Effector memory CD8-positive, alpha-beta T cell (primary cell): Measurements from ENCODE around the gene HRH1.
"Not testable (repeated sequence)": the region's sequence is repeated elsewhere in the genome, so short reads cannot be mapped to it uniquely, and the experiment has no call there.

ENCODE experiments used
- ATAC-seq: fragments of 150-1000 bp; cut with Tn5 transposase; replicated peaks from 2 replicates; pipeline ENCODE4 v1.10.0; 2021; ENCODE audit warnings: mild to moderate bottlenecking, moderate library complexity
- DNase-seq, 3 experiments: peaks; one replicate each; pipeline ENCODE4 v3.0.0; 2021
- H3K27ac Mint-ChIP-seq, 2 donors: one replicate each; pipeline ENCODE4 v1.8.0; 2022; ENCODE audit warnings: mild to moderate bottlenecking in 2 of 2, mixed read lengths in 2 of 2, moderate library complexity in 2 of 2
- H3K27me3 Mint-ChIP-seq, 2 donors: one replicate each; pipeline ENCODE4 v1.8.0; 2022; ENCODE audit warnings: mixed read lengths in 2 of 2
- H3K36me3 Mint-ChIP-seq: one replicate; pipeline ENCODE4 v1.8.0; 2022; ENCODE audit warnings: mild to moderate bottlenecking, moderate library complexity, mixed read lengths; ENCODE audit not compliant: insufficient read depth
- H3K4me1 Mint-ChIP-seq, 2 donors: one replicate each; pipeline ENCODE4 v1.8.0; 2022; ENCODE audit warnings: low read depth in 2 of 2, mixed read lengths in 2 of 2
- H3K4me3 Mint-ChIP-seq, 2 donors: one replicate each; pipeline ENCODE4 v1.8.0; 2022; ENCODE audit warnings: mild to moderate bottlenecking in 2 of 2, mixed read lengths in 2 of 2, moderate library complexity in 2 of 2
- H3K9me3 Mint-ChIP-seq, 2 donors: one replicate each; pipeline ENCODE4 v1.8.0; 2022; ENCODE audit warnings: mixed read lengths in 2 of 2

HRH1 gene

DNA sequence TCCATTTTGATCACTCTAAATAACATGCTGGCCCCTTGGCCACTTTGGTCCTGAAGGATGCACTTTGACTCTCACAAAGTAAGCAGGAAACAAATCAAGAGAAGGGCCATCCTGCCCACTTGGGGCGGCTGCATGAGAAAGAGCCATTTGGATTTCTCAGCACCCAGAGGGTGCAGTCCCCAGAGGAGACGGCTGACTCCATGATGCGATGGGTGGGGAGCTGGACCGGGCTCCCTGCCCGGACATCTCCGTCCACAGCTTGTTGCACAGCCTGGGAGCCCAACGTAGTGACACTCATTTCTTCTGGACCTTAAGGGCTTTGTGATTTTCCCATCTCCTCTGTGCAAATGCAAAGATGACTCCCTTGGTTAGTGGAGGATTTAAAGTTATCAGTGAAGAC lies 4.0 kb upstream of the HRH1 start:
- no peaks in the 10 kb centered on the region for H3K9me3 Mint-ChIP-seq
- peaks cover 59 to 99% of the 10 kb centered on the region in 2 donors for H3K27me3 Mint-ChIP-seq
- peaks cover 0 to 2% of the 10 kb centered on the region in 2 donors for H3K4me1 Mint-ChIP-seq
- no peak for ATAC-seq
- peaks cover 3% of the 10 kb centered on the region for H3K36me3 Mint-ChIP-seq
- H3K4me3 Mint-ChIP-seq: no peak overlapping the region
- DNase-seq: no peak
- H3K27ac Mint-ChIP-seq: no peak overlapping the region

DNA sequence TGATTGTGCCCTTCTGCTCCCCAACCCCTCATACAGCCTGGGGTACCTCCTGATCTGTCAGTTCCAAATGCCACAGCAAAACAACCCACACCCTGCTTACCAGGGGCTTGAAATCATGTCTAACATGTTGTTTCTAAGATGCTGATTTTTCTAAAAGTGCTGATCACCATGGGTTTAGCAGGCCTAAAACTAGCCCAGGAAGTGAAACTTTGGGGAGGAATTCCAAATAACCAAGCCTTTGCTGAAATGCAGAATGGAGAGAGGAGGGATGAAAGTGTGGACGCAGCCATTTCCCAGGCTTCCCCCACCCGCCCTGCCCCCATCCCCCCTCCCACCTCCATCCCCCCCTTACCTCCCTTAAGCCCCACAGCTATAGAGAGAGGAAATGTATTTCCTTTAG lies 2.0 kb upstream of the HRH1 start:
- peaks cover 0 to 2% of the 10 kb centered on the region in 2 donors for H3K4me1 Mint-ChIP-seq
- peaks cover 78 to 100% of the 10 kb centered on the region in 2 donors for H3K27me3 Mint-ChIP-seq
- H3K36me3 Mint-ChIP-seq: peaks cover 3% of the 10 kb centered on the region
- no peak overlapping the region for H3K27ac Mint-ChIP-seq
- no peak overlapping the region for H3K4me3 Mint-ChIP-seq
- DNase-seq (no peak), ATAC-seq (no peak)
- no peaks in the 10 kb centered on the region for H3K9me3 Mint-ChIP-seq

DNA sequence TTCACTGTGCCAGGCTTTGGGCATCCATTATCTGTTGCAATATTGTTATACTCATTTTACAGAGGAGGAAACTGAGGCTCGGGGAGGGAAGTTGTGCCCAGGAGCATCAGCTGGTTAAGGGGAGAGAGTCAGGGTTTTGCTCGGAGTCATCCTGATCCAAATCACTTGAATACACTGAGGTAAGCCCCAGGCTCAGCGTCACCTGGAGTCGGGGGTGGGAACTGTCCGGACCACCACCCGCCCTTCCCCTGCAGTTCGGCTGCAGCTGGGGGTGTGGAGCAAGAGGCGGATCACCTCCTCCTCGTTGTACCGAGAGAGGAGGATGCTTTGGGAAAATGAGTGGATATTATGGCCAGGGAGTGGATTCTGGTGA lies 646 bp downstream of the HRH1 start:
- Mint-ChIP-seq H3K9me3 (no peaks in the 10 kb centered on the region), H3K36me3 (peaks cover 3% of the 10 kb centered on the region), H3K4me3 (no peak overlapping the region), H3K27ac (no peak overlapping the region), H3K4me1 (peaks cover 0 to 2% of the 10 kb centered on the region in 2 donors), H3K27me3 (peaks cover 74 to 81% of the 10 kb centered on the region in 2 donors)
- ATAC-seq: no peak
- no peak for DNase-seq

DNA sequence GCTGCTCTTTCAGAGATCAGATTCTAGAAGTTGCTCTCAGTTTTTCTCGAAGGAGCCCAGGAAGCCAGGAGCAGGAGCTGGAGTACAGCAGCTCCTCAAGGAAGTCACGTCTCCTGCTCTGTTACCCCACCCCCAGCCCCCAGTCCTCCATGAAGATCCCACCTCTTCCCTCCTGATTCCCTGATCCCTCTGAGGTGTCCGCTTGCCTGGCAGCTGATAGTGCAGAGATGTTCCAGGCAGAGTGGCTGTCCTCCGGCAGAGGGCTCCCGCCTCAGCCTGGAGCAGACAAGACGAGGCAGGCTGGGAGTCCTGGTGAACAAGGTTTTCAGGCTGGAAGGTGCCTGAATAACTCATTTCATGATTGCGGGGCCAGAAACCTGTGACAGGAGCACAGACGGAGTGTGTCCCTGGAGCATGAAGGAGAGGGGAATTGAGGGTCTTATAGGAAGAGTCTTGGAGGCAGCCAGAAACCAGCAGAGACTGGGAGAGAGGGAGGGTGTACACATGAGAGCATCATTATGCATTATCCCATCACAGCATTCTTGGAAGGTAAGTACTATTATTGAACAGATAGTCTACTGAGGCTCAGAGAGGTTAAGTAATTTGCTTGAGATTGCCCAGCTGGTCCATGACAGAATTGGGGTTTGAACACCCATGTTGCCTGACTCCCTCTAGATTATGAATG lies 1.2 kb downstream of the HRH1 start:
- Mint-ChIP-seq H3K4me3 (no peak overlapping the region), H3K36me3 (peaks cover 3% of the 10 kb centered on the region), H3K4me1 (peaks cover 0 to 2% of the 10 kb centered on the region in 2 donors), H3K27me3 (peaks cover 75% of the 10 kb centered on the region in 2 donors), H3K9me3 (no peaks in the 10 kb centered on the region), H3K27ac (no peak overlapping the region)
- DNase-seq: no peak
- no peak for ATAC-seq

DNA sequence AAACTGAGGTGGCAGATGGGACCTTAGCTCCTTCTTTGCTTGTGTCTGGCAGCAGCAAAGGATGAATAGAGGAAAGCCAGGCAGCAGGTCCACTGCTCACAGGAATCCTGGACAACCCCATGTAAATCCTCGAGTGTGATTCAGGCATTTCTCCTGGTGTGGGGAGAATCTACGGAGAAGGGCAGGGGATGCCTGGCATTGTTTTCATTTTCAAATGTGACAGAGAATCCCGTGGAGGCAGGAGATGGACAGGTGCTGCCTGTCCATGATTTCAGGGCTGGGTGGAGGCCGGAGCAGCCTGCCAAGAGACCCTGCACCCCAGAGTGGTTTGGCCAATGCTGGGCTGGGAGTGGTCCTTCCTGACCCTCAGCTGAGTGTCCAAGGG lies 1.7 kb downstream of the HRH1 start:
- no peak for DNase-seq
- no peak overlapping the region for H3K4me3 Mint-ChIP-seq
- peaks cover 73 to 74% of the 10 kb centered on the region in 2 donors for H3K27me3 Mint-ChIP-seq
- H3K4me1 Mint-ChIP-seq: peaks cover 0 to 2% of the 10 kb centered on the region in 2 donors
- H3K9me3 Mint-ChIP-seq: no peaks in the 10 kb centered on the region
- ATAC-seq: no peak
- peaks cover 3% of the 10 kb centered on the region for H3K36me3 Mint-ChIP-seq
- no peak overlapping the region for H3K27ac Mint-ChIP-seq

DNA sequence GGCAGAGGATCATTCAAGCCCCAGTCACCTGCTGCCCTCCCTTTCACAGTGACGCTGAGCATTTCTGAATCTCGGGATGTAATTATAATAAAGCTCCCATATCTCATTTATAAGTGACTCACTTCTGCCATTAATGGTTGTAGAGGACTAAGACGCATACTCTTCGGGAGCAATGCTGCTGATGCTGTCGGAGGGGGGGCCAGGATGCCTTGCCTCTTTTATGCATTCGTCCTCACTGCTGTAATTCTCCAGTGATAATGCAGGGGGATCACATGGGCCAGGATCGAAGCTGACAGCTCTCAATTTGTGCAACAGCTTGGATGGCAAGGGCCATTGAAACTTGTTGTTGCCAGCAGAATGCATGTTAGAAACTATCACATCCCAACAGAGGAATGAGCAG lies 3.1 kb downstream of the HRH1 start:
- DNase-seq (no peak), ATAC-seq (no peak)
- H3K9me3 Mint-ChIP-seq: no peaks in the 10 kb centered on the region
- H3K27me3 Mint-ChIP-seq: peaks cover 67 to 74% of the 10 kb centered on the region in 2 donors
- peaks cover 3% of the 10 kb centered on the region for H3K36me3 Mint-ChIP-seq
- no peak overlapping the region for H3K4me3 Mint-ChIP-seq
- H3K27ac Mint-ChIP-seq: no peak overlapping the region
- peaks cover 0 to 2% of the 10 kb centered on the region in 2 donors for H3K4me1 Mint-ChIP-seq

DNA sequence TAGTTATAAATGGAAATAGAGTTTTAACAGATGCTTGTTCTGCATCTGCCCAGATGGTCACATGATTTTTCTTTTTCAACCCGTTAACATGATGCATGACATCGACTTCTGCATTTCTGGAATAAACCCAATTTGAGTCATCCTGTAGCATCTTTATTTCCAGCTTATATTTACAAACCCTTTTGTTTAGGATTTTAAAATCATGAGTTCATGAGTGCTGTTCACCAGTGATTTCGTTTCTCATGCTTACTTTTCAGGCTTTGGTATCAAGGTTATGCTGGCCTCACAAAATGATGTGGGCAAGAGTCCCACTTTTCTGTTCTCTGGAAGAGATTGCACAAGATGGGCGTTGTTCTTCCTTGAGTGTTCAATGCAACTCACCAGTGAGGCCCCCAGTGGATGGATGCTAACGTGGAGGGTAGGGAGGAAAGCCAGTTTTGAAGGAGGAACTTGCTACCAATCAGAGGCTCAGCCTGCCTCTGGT lies 5.2 kb downstream of the HRH1 start:
- Mint-ChIP-seq H3K4me1 (no peaks in the 10 kb centered on the region), H3K27ac (no peak overlapping the region), H3K4me3 (no peak overlapping the region), H3K27me3 (peaks cover 61 to 67% of the 10 kb centered on the region in 2 donors), H3K9me3 (no peaks in the 10 kb centered on the region), H3K36me3 (peaks cover 3% of the 10 kb centered on the region)
- ATAC-seq: no peak
- no peak for DNase-seq

DNA sequence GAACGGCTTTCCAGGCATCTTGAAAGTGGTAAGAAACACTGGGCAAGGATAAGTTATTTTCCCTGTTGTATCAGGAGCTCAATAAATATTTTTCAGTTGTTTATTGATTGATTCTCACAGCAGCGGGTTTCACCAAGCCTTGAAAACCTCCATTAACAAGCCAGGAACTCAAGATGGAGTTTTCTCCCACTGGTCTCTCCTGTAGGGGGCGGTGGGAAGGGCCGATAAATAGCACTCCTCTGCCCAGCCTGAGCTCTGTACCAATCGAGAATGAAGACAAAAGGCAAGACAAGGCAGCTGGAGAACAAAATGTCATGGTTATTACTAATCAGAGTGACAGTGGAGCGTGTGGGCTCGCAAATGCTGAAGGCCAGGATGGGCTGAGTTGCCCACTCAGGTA lies 7.4 kb downstream of the HRH1 start:
- H3K9me3 Mint-ChIP-seq: no peaks in the 10 kb centered on the region
- DNase-seq: no peak
- ATAC-seq: no peak
- H3K4me1 Mint-ChIP-seq: no peaks in the 10 kb centered on the region
- H3K4me3 Mint-ChIP-seq: no peak overlapping the region
- H3K36me3 Mint-ChIP-seq: no peaks in the 10 kb centered on the region
- H3K27ac Mint-ChIP-seq: no peak overlapping the region
- H3K27me3 Mint-ChIP-seq: peaks cover 41 to 45% of the 10 kb centered on the region in 2 donors

DNA sequence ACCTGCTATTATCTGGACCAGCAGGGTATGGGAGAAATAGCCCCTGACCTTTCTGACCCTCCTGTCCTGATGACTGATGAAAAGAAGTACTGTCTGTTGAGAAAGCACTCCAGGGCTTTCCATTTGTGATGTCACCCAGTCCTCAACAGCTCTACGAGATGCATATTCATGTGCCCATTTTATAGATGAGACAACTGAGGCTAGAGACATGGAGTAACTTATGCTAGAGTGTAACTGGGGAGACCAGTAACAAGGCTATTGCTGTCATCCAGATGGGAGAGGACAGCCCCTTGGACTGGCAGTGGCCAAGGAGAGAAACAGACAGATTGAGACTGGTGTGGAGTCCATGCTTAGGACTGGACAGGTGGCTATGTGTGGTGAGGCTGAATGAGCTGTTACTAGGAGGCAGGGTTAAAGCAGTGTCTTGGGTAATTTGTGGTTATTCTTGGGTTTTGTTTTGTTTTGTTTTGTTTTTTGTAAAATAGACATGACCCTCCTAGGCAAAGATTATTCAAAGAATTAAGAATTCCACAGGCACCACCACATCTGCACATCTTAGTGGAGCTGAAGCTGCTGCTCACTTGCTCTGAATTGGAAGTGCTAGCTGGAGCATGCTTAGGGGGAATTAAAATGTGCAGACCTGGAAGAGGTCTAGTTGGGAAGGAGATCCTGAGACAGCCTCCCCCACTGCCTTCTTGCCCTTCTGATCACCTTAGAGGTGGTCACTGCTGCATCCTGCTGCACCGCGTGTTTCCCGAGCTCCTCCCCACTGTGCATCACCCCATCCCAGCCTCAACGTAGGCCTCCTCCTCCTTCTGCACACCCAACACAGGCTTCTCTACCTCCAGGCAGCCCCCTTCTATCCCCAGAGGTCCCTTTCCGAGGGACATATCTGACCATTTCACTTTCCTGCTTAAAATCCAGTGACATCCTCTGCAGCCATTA lies 8.4 kb downstream of the HRH1 start:
- Mint-ChIP-seq H3K27ac (no peak overlapping the region), H3K4me3 (no peak overlapping the region), H3K4me1 (no peaks in the 10 kb centered on the region), H3K9me3 (no peaks in the 10 kb centered on the region), H3K27me3 (peaks cover 31 to 35% of the 10 kb centered on the region in 2 donors), H3K36me3 (no peaks in the 10 kb centered on the region)
- ATAC-seq (no peak), DNase-seq (no peak)

DNA sequence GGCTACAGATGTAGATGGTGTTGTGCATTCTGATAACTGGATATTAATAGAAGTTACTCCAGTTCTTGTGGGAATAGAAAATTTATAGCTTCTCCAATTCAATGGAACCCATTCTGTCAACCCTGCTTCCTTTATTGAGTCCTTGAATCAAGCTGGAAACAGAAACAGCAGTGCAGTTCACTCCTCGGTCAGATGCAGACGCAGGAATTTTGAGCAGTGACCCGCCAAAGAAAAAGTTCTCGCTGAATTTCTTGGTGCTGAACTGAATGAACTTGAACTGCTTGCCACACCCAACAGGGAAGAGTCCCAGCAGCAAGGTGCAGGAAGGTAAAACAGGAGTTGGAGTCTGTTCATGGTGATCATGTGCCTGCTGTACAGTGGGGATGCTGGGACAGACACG lies 10.3 kb downstream of the HRH1 start:
- no peaks in the 10 kb centered on the region for H3K9me3 Mint-ChIP-seq
- peaks cover 26 to 42% of the 10 kb centered on the region in 2 donors for H3K27me3 Mint-ChIP-seq
- no peak overlapping the region for H3K27ac Mint-ChIP-seq
- no peak overlapping the region for H3K4me3 Mint-ChIP-seq
- no peaks in the 10 kb centered on the region for H3K36me3 Mint-ChIP-seq
- H3K4me1 Mint-ChIP-seq: no peaks in the 10 kb centered on the region
- DNase-seq: no peak
- ATAC-seq: no peak

DNA sequence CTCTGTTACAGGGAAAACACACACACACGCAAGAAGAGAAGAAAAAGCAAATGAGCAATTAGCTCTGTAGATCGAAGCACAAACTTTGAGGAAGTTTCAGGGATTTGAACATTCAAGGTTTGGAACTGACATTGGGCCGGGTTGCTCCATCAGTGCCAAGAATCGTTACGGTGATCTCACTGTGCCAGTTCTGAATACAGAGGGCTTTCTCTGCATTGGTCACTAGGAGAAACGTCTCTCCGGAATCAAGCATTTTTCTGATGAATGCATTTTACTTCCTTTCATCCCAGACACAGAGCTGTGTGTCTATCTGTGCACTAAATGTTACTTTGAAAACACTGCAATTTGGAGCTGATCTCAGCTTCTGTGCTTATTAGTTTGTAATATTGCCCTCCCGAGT lies 11.2 kb downstream of the HRH1 start:
- no peaks in the 10 kb centered on the region for H3K36me3 Mint-ChIP-seq
- no peak for ATAC-seq
- no peak for DNase-seq
- H3K4me1 Mint-ChIP-seq: no peaks in the 10 kb centered on the region
- no peak overlapping the region for H3K27ac Mint-ChIP-seq
- H3K4me3 Mint-ChIP-seq: no peak overlapping the region
- H3K27me3 Mint-ChIP-seq: peaks cover 24 to 51% of the 10 kb centered on the region in 2 donors
- no peaks in the 10 kb centered on the region for H3K9me3 Mint-ChIP-seq

DNA sequence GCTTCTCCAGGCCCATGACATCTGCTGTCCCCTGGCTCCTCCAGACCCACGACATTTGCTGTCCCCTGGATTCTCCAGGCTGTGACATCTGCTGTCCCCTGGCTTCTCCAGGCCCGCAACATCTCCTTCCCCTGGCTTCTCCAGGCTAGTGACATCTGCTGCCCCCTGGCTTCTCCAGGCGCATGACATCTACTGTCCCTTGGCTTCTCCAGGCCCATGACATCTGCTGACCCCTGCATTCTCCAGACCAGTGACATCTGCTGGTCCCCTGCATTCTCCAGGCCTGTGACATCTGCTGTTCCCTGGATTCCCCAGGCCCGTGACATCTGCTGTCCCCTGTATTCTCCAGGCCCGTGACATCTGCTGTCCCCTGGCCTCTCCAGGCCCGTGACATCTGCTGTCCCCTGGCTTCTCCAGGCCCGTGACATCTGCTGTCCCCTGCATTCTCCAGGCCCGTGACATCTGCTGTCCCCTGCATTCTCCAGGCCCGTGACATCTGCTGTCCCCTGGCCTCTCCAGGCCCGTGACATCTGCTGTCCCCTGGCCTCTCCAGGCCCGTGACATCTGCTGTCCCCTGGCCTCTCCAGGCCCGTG lies 12.6 kb downstream of the HRH1 start:
- not testable (repeated sequence) for H3K9me3 Mint-ChIP-seq, H3K4me3 Mint-ChIP-seq, H3K27ac Mint-ChIP-seq, H3K36me3 Mint-ChIP-seq, ATAC-seq, H3K4me1 Mint-ChIP-seq, DNase-seq
- H3K27me3 Mint-ChIP-seq: peaks cover 22 to 50% of the 10 kb centered on the region in 2 donors

DNA sequence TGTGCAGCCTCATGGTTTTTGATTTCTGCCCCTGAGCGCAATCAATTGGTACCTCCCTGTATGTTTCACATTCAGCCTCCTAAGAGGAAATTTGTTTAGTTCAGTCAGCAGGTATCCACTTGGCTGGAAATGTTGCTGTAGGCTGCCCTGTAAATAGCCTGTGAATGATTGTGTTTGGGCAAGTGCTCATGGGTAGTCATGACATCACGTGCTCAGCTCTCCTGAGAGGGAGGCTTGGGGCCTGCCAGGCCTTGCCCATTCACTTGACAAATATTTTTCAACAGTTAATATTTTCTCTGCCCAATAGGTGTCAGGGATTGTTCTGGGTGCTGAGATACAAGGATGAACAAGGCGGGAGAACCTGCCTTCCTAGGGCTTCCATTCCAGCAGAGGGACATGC lies 13.3 kb downstream of the HRH1 start:
- H3K27me3 Mint-ChIP-seq: peaks cover 15 to 43% of the 10 kb centered on the region in 2 donors
- H3K4me3 Mint-ChIP-seq: no peak overlapping the region
- ATAC-seq (no peak), DNase-seq (no peak)
- no peaks in the 10 kb centered on the region for H3K9me3 Mint-ChIP-seq
- no peak overlapping the region for H3K27ac Mint-ChIP-seq
- no peaks in the 10 kb centered on the region for H3K4me1 Mint-ChIP-seq
- H3K36me3 Mint-ChIP-seq: no peaks in the 10 kb centered on the region
